KOPT-K1 (cell line): ENCODE measurements around the gene AFAP1.

Source experiments
- H3K27ac ChIP-seq: fragments of 200-600 bp; sonication (generic); 2 replicates; pipeline ENCODE4 v1.5.1; 2016; ENCODE audit warnings: antibody characterized with exemption, mild to moderate bottlenecking, low read depth, low read length; ENCODE audit not compliant: poor library complexity, severe bottlenecking
- H3K36me3 ChIP-seq: fragments of 200-600 bp; sonication (generic); 2 replicates; pipeline ENCODE4 v1.5.1; 2017; ENCODE audit warnings: antibody characterized with exemption, mild to moderate bottlenecking, low read length, moderate library complexity; ENCODE audit not compliant: insufficient read depth
- H3K9me3 ChIP-seq: fragments of 200-600 bp; sonication (generic); 2 replicates; pipeline ENCODE4 v1.5.1; 2017; ENCODE audit warnings: antibody characterized with exemption, low read length, mild to moderate bottlenecking; ENCODE audit not compliant: insufficient read depth, poor library complexity, severe bottlenecking

AFAP1 gene

DNA sequence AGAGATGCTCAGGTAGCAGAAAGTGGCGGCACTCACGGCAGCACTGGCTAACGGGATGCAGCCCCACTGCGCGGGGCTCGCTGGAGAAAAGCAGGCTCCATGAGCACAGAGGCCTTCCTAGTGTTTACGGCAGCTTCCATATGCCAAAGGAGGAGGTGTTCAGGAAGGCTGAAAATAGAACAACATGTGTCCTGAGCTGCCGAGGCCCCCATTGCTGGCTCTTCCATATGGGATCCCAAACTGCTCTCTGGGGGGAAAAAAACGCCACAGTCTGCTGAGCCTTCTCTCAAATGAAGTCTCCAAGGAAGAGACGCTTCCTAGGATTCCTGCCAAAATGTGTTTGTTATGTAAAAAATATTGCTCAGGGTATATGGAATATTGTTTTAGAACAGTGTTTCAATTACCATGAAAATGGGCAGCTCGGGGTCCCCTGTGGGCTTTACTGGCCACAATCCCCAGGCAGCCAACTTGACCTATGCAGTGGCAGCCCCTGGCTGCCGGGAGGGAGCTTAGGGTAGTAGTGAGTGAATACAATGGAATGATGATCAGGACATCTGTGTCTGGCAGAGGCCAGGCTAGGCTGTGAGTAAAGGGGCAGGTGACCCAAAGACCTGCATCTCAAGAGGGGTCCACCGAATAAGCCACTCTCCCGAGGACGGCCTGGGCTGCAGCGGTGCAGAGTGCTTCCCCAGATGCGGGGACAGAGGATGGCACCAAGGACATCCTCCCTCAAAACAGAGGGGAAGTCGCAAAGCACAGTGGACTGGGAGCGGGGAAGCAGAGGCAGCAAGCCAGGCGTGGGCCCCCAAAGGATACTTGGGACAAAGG, 170.1 kb downstream of the AFAP1 start:
- Histone ChIP-seq H3K36me3 (no peaks in the 10 kb centered on the region), H3K27ac (no peak overlapping the region), H3K9me3 (no peaks in the 10 kb centered on the region)

DNA sequence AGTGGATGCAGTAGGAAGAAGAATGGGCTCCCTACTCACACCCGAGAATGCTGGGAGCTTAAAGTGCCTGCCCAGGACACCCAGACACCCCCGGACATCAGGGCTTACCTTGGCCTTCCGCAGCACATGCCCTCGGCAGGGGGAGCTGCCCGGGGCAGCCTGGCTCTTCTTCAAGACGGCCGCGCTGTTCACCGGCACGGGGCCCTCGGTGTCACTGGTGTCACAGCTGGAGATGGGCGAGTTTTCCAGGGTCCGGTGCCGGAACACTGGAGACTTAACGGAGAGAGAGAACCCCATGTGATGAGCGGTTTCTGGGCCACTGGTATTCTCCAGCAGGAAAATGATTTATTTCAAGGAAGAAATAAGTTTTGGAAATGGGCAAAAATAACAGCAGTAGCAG, 170.9 kb downstream of the AFAP1 start:
- Histone ChIP-seq H3K9me3 (no peaks in the 10 kb centered on the region), H3K27ac (no peak overlapping the region), H3K36me3 (no peaks in the 10 kb centered on the region)

DNA sequence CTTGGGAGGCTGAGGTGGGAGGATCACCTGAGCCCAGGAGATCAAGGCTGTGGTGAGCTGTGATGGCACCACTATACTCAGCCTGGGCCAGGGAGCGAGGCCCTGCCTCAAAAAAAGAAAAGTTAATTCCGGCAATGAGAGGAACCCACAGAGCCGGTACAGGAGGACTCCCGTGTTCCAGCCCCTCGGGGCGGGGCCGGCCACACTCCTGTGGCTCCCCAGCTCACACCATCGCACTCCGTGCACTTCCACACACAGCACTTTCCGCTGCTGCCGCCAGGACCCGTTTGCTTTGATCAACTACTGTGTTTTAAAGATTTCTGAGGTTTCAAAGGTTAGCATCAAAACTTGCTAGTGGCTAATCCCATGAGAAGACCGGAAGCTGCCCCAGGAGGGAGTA, 171.7 kb downstream of the AFAP1 start:
- Histone ChIP-seq H3K9me3 (no peaks in the 10 kb centered on the region), H3K36me3 (no peaks in the 10 kb centered on the region), H3K27ac (no peak overlapping the region)

DNA sequence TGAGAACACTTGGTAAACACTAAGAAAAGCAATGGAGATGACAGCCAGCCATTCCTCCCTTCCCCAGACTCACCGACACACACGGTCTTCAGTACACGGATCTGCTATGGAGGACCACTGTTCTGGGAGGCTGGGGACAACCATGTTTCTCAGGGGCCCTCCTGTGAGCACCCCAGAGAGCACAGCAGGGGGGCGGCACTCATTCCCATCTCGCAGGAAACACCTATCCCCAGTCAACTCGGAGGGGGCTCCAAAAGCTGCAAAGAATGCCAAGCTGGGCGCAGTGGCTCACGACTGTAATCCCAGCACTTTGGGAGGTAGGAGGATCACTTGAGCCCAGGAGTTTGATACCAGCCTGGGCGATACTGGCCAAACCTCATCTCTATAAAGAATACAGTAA, 172.1 kb downstream of the AFAP1 start:
- Histone ChIP-seq H3K27ac (no peak overlapping the region), H3K9me3 (no peaks in the 10 kb centered on the region), H3K36me3 (no peaks in the 10 kb centered on the region)

DNA sequence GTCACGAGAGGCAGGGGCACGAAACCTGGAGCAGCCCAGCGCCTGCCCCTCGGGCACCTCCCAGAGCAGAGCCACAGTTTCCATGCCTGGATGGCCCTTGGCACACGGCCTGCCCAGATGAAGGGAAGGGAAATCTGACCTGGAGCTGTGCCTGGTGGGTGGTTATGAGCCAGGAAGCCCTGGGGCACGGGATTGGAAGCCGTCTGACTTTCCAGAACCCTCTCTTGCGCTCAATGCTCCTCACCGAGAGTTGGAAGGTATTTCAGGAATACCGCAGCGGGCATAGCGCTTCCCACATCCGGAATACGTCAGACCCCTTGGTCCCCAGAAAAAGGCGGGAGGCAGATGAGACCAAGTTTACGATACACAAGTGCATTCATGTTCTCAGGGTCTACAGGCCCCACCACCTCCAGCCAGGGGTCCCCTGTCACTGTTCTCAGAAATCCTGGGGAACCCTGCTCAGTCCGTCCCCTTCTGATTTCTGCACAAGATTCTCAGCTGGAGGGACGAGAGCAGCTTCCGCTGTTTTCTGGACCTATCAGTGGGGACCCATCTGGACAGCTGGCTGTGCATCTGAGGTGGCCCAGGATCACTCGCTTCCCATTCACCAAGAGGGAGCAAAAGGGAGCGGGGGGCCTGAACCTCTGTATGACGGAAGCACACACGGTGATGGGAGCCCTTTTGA, 172.9 kb downstream of the AFAP1 start:
- Histone ChIP-seq H3K36me3 (no peaks in the 10 kb centered on the region), H3K9me3 (no peaks in the 10 kb centered on the region), H3K27ac (no peak overlapping the region)

DNA sequence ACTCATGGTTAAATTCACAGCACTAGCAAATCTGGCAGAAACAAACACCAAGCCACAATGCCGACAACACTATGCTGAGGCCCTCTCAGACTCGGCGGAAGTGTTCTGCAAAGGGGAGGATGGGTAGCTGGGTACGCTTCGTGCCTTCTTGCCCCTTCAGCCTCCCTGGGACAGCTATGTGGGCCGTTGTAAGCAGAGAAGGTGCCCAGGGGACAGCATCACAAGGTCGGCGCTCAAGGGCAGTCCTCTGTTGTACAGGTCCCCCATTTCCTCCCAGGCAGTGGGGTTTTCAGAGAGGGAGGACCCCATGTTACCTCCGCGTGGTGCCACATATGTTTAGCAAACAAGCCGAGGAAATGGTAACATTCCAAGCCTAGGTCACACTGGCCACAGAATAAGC, 173.6 kb downstream of the AFAP1 start:
- Histone ChIP-seq H3K36me3 (no peaks in the 10 kb centered on the region), H3K27ac (no peak overlapping the region), H3K9me3 (no peaks in the 10 kb centered on the region)

DNA sequence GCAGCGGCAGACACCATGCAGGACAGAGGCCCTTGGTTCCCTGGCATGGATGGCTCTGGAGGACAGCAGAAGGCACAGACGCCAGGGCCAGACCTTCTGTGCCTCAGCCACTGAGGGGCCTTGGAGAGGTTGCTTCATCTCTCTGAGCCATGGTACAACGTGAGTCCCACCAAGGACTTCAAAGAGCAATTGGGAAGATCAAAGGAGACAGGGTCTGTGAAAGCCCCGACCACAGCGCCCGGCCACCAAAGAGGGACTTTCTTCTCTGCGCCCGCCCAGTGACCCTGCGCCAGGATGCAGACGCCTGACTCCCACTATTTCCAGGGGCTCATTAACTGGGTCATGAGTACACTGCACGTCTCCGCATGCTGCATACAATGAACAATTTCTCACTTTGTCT, 174.0 kb downstream of the AFAP1 start:
- Histone ChIP-seq H3K27ac (no peak overlapping the region), H3K9me3 (no peaks in the 10 kb centered on the region), H3K36me3 (no peaks in the 10 kb centered on the region)

DNA sequence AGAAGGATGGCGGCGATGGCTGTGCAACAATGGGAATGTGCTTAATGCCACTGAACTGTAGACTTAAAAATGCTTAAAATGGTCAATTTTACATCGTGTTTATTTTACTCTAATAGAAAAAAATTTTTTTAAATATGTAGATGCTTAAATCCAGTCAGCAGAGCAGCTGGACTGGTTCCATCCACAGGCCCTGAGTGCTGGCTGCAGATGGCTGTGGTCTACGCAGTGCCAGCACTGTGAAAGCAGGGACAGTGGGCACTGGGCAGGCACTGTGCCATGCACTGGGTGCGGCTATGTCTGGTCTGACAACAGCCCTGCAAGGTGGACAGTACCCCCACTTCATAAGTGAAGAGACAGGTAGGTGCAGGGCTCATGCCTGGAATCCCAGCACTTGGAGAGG, 175.2 kb downstream of the AFAP1 start:
- no peak overlapping the region for H3K27ac ChIP-seq
- no peaks in the 10 kb centered on the region for H3K9me3 ChIP-seq
- H3K36me3 ChIP-seq, result no peaks in the 10 kb centered on the region

DNA sequence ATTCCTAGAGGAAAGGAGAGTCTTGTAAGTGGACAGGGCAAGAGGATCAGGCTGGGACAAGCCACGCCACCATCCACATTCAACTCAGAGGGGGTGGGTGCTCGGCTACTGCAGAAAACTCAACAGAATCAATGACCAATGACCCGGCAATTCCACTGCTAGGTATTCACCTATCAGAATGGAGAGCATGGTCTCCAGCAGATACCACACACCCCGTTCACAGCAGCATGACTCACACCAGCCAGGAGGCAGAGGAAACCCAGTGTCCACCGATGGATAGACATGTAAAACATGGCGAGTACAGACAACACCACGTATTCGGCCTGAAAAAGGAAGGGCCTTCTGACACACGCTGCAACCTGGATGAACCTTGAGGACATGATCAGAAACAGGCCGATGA, 175.9 kb downstream of the AFAP1 start:
- H3K27ac ChIP-seq, result no peak overlapping the region
- no peaks in the 10 kb centered on the region for H3K9me3 ChIP-seq
- H3K36me3 ChIP-seq, result no peaks in the 10 kb centered on the region

DNA sequence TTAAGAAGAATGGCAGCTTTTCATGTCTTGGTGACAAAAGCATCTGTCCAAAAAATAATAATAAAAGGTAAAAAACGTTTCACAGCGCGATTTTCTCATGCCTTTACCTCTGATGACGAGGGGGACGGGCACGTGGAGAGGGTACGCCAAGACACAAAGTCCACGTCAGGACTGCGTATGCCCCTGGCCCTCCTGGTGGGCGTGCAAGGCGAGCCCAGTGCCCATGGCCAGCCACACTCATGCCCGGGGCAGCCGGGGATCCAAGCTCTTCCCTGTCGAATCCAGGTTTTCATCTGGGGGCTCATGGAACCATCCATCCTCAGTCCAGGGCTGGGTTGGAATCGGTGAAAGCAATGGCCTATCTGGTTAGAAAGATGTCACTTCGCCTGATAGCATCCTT, 176.6 kb downstream of the AFAP1 start:
- Histone ChIP-seq H3K9me3 (no peaks in the 10 kb centered on the region), H3K27ac (no peak overlapping the region), H3K36me3 (no peaks in the 10 kb centered on the region)

DNA sequence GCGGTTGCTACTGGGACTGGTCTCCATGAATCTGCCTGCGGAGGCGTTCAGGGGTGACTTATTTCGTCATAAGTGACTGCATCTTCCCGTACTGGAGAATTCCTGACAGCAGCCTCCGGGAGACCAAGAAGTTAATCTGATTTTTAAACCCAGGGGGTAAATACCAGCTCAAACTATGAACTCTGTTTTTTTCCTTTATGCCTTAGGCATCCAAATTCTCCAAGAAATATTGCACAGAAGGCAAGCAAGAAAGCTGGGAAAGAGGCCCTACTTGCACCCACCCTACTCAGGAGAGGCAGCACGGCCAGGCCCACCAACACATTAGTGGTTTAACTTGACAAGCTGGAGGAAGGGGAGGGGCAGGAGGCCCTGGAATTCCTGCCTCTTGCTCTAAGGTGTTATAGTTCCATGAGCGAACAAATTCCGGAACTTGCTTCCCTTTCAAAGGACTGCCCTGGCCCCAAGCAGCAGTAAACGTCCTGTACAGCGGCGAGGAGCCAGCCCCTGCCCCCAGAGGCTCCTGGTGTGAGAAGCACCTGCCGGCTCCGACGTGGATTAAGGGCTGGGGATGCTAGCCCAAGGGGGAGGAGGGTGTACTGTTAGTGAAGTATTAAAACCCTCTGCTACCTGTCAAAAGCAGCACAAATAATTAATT, 177.2 kb downstream of the AFAP1 start:
- H3K27ac ChIP-seq, result no peak overlapping the region
- no peaks in the 10 kb centered on the region for H3K36me3 ChIP-seq
- no peaks in the 10 kb centered on the region for H3K9me3 ChIP-seq

DNA sequence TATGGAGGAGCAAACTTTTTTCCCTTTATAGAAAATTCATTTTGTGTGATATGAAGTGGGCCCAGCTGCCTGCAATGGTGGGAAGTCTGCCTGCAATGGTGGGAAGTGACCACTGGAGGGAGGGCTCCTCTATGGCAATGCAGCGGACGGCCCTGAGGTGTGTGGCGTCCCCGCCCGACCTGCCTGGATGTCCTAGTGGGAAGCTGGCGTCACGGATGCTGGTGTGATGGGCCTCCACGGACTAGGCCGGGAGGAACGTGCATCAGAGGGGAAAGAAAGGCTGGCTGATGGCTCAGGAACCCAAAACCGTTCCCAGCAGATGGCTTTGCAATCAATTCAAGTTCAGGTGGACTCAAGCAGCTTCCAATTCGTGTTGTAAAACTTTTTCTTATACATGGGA, 177.9 kb downstream of the AFAP1 start:
- Histone ChIP-seq H3K27ac (no peak overlapping the region), H3K36me3 (no peaks in the 10 kb centered on the region), H3K9me3 (no peaks in the 10 kb centered on the region)

DNA sequence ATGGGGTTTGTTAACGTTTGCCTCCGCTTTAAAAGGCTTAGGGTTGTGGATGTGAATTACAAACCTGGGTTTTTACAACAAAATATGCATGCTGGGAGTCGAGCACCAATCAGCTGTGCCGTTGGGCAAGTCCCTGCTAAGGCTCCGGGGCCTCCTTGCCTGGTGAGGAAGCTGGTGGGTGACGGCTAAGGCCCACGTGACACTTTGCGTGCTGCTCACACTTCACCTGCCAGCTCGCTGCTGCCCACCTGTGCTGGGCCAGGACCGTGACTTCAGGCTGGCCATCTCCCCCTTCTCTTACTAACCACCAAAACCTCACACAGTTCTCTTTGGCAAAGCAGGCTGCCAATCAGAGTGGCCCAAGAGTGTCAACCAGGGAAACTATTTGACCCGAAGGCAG, 178.3 kb downstream of the AFAP1 start:
- Histone ChIP-seq H3K36me3 (no peaks in the 10 kb centered on the region), H3K9me3 (no peaks in the 10 kb centered on the region), H3K27ac (no peak overlapping the region)

DNA sequence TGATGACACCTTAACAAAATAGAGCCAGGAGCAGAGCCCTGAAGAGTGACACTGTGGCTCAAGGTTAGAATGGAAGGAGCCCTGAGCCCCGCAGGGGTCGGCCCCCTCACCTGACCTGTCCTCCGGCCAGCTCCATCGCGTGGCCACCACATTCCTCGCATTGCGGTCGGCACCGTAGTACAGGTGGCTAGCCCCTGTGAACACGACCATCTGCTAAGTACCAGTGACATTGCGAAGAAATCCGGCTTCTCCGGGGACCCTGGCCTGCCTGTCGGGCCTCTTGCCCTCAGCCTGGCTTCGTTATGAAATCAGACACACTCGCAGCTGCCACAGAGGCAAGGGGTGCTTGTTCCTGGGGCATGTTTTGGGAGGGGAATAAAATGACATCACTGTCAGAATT, 179.0 kb downstream of the AFAP1 start:
- Histone ChIP-seq H3K27ac (no peak overlapping the region), H3K36me3 (no peaks in the 10 kb centered on the region), H3K9me3 (no peaks in the 10 kb centered on the region)

DNA sequence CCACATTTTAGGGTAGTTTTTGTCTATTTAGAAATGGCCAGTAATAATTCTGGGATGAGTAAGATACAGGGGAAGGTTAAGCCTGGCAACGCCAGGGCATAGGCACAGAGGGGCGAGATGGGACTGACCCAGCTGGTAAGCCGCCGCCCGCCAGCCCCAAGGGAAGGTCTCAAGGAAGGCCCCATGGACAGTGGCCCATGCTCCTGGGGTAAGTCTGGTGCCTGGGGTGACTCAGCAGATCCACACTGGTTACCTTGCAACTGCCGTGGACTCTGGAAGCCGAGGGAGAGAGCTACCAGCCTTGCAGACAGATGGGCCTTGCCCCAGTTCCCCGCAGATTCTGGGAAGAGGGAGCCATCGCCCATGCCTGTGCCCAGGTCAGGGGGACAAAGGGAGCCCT, 179.4 kb downstream of the AFAP1 start:
- no peaks in the 10 kb centered on the region for H3K36me3 ChIP-seq
- no peak overlapping the region for H3K27ac ChIP-seq
- no peaks in the 10 kb centered on the region for H3K9me3 ChIP-seq
